ENCODE results near the gene PHF12. TPM values are rescaled to one million over a fixed set of nuclear protein-coding genes. Genes with fewer than 3 reads are reported as not detected.
"Not testable (repeated sequence)": the region's sequence is repeated elsewhere in the genome, so short reads cannot be mapped to it uniquely, and the experiment has no call there.

PHF12 gene
- total RNA-seq, 4 donors from 2014 or later: 54.8 to 114 (median 72.9) TPM

DNA sequence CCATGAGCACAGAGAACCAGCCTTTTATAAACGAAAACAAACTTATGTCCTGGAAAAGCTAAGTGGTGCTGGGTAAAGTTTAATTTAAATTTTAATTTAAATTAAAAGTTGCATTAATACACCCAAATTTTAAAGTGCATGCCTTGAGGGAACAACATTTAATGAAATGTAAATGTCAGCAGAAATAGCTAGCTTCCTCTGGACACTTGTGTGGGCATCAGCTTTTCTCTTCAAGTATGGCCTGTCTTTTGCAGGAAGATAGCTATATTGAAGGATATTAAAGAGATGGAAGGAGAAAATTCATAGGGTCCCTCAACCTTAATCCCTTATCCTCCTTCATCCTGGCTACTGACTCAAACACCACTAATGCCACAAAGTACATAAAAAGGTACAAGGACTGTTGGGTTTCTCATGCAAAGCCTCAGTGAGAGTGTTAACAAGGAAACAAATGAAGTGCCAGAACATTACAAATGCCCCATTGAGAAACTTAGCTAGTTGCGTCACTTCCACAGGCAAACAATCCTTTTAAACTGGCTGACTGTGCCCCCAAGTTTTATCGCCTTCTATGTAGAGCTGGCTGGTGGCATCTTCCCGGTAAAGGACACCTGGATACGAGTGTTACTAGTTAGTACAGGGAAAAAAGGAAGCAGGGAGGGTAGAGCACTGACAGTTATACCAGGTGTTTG lies 14.1 kb downstream of the PHF12 start:
- no peaks in the 10 kb centered on the region for H3K36me3 ChIP-seq
- no peak overlapping the region for H3K4me3 ChIP-seq
- peaks cover 0 to 34% (median 4%) of the 10 kb centered on the region in 4 donors for H3K4me1 ChIP-seq
- H3K27me3 ChIP-seq: no peaks in the 10 kb centered on the region
- H3K27ac ChIP-seq: peak overlapping the region in 2 of 4 donors; percentile 2 to 27
- TF ChIP-seq CTCF (IDR thresholded peaks at IDR 0.05) (no peak), POLR2A (IDR thresholded peaks at IDR 0.05) (no peak)
- no peaks in the 10 kb centered on the region for H3K9me3 ChIP-seq
- no peak for DNase-seq

GRCh38 chr17:28935744-28936460 lies 15.4 kb downstream of the PHF12 start:
- no peak overlapping the region for H3K27ac ChIP-seq
- H3K4me3 ChIP-seq: no peak overlapping the region
- H3K27me3 ChIP-seq: no peaks in the 10 kb centered on the region
- DNase-seq: no peak
- H3K36me3 ChIP-seq: no peaks in the 10 kb centered on the region
- TF ChIP-seq POLR2A (IDR thresholded peaks at IDR 0.05): no peak
- no peak for TF ChIP-seq CTCF (IDR thresholded peaks at IDR 0.05)
- peaks cover 0 to 34% (median 4%) of the 10 kb centered on the region in 4 donors for H3K4me1 ChIP-seq
- H3K9me3 ChIP-seq: no peaks in the 10 kb centered on the region

DNA sequence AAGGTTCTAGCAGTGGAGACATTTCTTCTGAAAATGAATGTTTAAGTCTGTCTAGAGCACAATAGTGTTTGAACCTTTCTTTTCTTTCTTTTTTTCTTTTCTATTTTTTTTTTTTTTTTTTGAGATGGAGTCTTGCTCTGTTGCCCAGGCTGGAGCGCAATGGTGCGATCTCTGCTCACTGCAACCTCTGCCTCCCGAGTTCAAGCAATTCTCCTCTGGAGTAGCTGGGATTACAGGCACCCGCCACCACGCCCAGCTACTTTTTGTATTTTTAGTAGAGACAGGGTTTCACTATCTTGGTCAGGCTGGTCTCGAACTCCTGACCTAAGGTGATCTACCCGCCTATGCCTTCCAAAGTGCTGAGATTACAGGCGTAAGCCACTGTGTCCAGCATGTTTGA lies 16.8 kb downstream of the PHF12 start:
- H3K4me3 ChIP-seq, H3K27ac ChIP-seq, H3K36me3 ChIP-seq, H3K27me3 ChIP-seq, DNase-seq, H3K9me3 ChIP-seq: not testable (repeated sequence)
- H3K4me1 ChIP-seq: peaks cover 0 to 34% (median 4%) of the 10 kb centered on the region in 4 donors

DNA sequence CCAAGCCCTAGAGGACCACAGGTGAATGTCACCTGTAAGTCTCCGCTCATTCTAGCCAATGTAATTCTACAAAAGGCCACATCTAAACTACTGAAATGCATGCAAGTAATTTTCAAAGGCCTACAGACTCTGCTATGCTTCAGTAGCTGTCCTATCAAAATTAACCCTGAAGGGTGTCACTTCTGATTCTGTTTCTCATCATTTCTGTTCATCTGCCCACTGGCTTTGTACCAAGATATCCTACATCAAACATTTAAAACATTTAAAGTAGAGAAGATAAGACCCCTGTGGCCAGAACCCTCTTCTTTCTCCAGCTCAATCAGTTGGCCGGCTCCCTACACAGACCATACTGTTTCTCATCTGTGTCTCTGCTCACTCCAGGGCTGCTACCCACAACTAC lies 21.5 kb downstream of the PHF12 start:
- Histone ChIP-seq H3K4me3 (no peak overlapping the region), H3K4me1 (peaks cover 0 to 15% (median 0%) of the 10 kb centered on the region in 4 donors), H3K36me3 (peaks cover 0 to 15% (median 0%) of the 10 kb centered on the region in 3 donors), H3K27ac (no peak overlapping the region), H3K9me3 (no peaks in the 10 kb centered on the region), H3K27me3 (no peaks in the 10 kb centered on the region)
- no peak for DNase-seq
- TF ChIP-seq POLR2A (IDR thresholded peaks at IDR 0.05): no peak

GRCh38 chr17:28928061-28928460 lies 23.3 kb downstream of the PHF12 start:
- Histone ChIP-seq H3K4me1 (peaks cover 0 to 17% (median 0%) of the 10 kb centered on the region in 4 donors), H3K36me3 (peaks cover 0 to 29% (median 0%) of the 10 kb centered on the region in 3 donors), H3K27me3 (no peaks in the 10 kb centered on the region), H3K9me3 (no peaks in the 10 kb centered on the region), H3K4me3 (no peak overlapping the region), H3K27ac (peak overlapping the region in 1 of 4 donors; percentile 81)
- TF ChIP-seq POLR2A (IDR thresholded peaks at IDR 0.05) (no peak), CTCF (IDR thresholded peaks at IDR 0.05) (no peak)
- no peak for DNase-seq

DNA sequence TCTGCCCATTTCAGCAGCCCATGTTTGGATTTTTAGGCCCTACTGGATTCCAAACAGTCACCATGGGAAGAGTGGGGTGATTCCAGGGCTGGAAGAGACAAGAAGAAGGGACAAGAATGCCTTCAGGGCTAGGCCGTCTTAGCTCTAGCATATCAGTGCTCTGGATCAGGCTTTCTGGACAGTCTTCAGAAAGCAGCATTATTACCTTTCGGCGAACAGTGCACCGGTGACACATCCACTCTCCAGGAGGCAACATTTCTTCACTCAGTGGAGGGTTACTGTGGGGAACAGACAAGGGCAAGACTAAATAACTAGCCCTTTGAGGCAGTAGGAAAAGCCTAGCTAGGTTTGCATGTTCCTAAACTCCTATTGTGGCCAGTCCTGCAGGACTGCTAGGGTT lies 24.5 kb downstream of the PHF12 start:
- Histone ChIP-seq H3K27ac (peak overlapping the region; percentile 66 to 81 (median 71)), H3K27me3 (no peaks in the 10 kb centered on the region), H3K36me3 (peaks cover 0 to 42% (median 0%) of the 10 kb centered on the region in 3 donors), H3K4me3 (no peak overlapping the region), H3K4me1 (peaks cover 0 to 17% (median 0%) of the 10 kb centered on the region in 4 donors), H3K9me3 (no peaks in the 10 kb centered on the region)
- TF ChIP-seq CTCF (IDR thresholded peaks at IDR 0.05): no peak
- no peak for TF ChIP-seq POLR2A (IDR thresholded peaks at IDR 0.05)
- DNase-seq: no peak

All from Peyer's patch (tissue), 4 donors.